IMR-90 (cell line): ENCODE measurements around the gene NEURL1.

Experiments
- FOS ChIP-seq: fragments of 150-350 bp; IDR thresholded peaks from 2 replicates; pipeline ENCODE4 v1.6.1; 2016; ENCODE audit warnings: low read depth, low read length
- MAFK ChIP-seq: IDR thresholded peaks from 2 replicates; pipeline ENCODE4 v1.6.1; 2012; ENCODE audit warnings: low read depth, low read length, improper control_type of control experiment
- POLR2A ChIP-seq: IDR thresholded peaks from 2 replicates; pipeline ENCODE4 v1.6.1; 2012; ENCODE audit warnings: mild to moderate bottlenecking, low read depth, low read length
- RAD21 ChIP-seq: IDR thresholded peaks from 2 replicates; pipeline ENCODE4 v1.6.1; 2012; ENCODE audit warnings: low read length, improper control_type of control experiment
- RCOR1 ChIP-seq: IDR thresholded peaks from 2 replicates; pipeline ENCODE4 v1.6.1; 2012; ENCODE audit warnings: mild to moderate bottlenecking, low read length, improper control_type of control experiment; ENCODE audit not compliant: insufficient replicate concordance
- TF ChIP-seq, protein P1 (sequence below): conservative IDR thresholded peaks from 2 replicates; pipeline ENCODE4 v1.5.1; 2012; ENCODE audit warnings: mild to moderate bottlenecking, low read depth, low read length, improper control_type of control experiment
- TF ChIP-seq, protein P2 (sequence below): fragments of 150-350 bp; IDR thresholded peaks from 2 replicates; pipeline ENCODE4 v1.6.1; 2017; ENCODE audit warnings: mild to moderate bottlenecking, antibody characterized with exemption, low read length, low read depth

DNA sequence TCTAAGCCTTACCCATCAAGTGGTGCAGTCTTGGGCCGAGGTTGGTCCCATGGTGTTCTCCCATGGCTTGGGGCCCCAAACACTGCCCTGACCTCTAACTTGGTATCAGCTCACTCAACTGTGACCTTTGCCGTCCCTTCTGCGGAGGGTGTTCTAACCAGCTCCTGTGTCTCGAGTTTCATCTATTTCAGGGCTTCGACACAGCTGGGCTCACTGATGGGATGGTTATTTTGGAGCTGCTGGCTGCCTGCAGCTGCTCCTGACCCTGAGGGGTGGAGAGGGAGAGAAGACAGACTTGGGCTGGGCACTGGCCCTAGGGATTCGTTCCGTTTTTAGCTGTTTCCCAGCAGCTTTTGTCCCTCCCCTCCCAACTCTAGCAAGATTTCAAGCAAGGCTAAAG lies 86.9 kb downstream of the NEURL1 start:
- TF ChIP-seq, protein P1, sequence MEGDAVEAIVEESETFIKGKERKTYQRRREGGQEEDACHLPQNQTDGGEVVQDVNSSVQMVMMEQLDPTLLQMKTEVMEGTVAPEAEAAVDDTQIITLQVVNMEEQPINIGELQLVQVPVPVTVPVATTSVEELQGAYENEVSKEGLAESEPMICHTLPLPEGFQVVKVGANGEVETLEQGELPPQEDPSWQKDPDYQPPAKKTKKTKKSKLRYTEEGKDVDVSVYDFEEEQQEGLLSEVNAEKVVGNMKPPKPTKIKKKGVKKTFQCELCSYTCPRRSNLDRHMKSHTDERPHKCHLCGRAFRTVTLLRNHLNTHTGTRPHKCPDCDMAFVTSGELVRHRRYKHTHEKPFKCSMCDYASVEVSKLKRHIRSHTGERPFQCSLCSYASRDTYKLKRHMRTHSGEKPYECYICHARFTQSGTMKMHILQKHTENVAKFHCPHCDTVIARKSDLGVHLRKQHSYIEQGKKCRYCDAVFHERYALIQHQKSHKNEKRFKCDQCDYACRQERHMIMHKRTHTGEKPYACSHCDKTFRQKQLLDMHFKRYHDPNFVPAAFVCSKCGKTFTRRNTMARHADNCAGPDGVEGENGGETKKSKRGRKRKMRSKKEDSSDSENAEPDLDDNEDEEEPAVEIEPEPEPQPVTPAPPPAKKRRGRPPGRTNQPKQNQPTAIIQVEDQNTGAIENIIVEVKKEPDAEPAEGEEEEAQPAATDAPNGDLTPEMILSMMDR: no peak
- TF ChIP-seq, protein P2, sequence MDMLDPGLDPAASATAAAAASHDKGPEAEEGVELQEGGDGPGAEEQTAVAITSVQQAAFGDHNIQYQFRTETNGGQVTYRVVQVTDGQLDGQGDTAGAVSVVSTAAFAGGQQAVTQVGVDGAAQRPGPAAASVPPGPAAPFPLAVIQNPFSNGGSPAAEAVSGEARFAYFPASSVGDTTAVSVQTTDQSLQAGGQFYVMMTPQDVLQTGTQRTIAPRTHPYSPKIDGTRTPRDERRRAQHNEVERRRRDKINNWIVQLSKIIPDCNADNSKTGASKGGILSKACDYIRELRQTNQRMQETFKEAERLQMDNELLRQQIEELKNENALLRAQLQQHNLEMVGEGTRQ: no peak
- no peak for TF ChIP-seq FOS
- TF ChIP-seq RAD21: no peak
- TF ChIP-seq MAFK: no peak
- no peak for TF ChIP-seq POLR2A
- no peak for TF ChIP-seq RCOR1
